HepG2 (cell line): ENCODE results near the gene ANKRD52. TPM values are rescaled to one million over a fixed set of nuclear protein-coding genes. Genes with fewer than 3 reads are reported as not detected.

Source experiments
- AHR ChIP-seq: IDR thresholded peaks from 2 replicates; pipeline ENCODE4 v1.6.1; 2018; ENCODE audit warnings: missing genetic modification reagents, missing compliant biosample characterization
- ARID3A ChIP-seq: IDR thresholded peaks from 2 replicates; pipeline ENCODE4 v1.6.1; 2012; ENCODE audit warnings: low read depth, low read length, improper control_type of control experiment
- ATF3 ChIP-seq: sonication (generic); formaldehyde crosslinking; IDR thresholded peaks from 2 replicates; pipeline ENCODE4 v1.4.0; 2020; ENCODE audit warnings: missing genetic modification reagents
- ATRX ChIP-seq: sonication (generic); formaldehyde crosslinking; IDR thresholded peaks from 2 replicates; pipeline ENCODE4 v1.4.0; 2020; ENCODE audit warnings: missing genetic modification reagents, borderline replicate concordance
- IRF1 ChIP-seq: sonication (generic); formaldehyde crosslinking; IDR thresholded peaks from 2 replicates; pipeline ENCODE4 v1.4.0; 2020; ENCODE audit warnings: low read depth, mild to moderate bottlenecking, missing genetic modification reagents
- KMT2A ChIP-seq: sonication (generic); formaldehyde crosslinking; IDR thresholded peaks from 2 replicates; pipeline ENCODE4 v1.4.0; 2020; ENCODE audit warnings: missing genetic modification reagents
- MED8 ChIP-seq: sonication (generic); formaldehyde crosslinking; IDR thresholded peaks from 2 replicates; pipeline ENCODE4 v1.8.1; 2023; ENCODE audit warnings: mild to moderate bottlenecking, missing genetic modification reagents; ENCODE audit not compliant: insufficient replicate concordance
- MXI1 ChIP-seq: IDR thresholded peaks from 3 replicates; pipeline ENCODE4 v1.6.1; 2012; ENCODE audit warnings: low read depth, low read length, inconsistent platforms, borderline replicate concordance
- NR2C2 ChIP-seq: sonication (generic); formaldehyde crosslinking; IDR thresholded peaks from 2 replicates; pipeline ENCODE4 v1.4.0; 2020; ENCODE audit warnings: missing genetic modification reagents, mild to moderate bottlenecking, moderate library complexity, borderline replicate concordance
- PAWR ChIP-seq: sonication (generic); formaldehyde crosslinking; IDR thresholded peaks from 2 replicates; pipeline ENCODE4 v1.4.0; 2020; ENCODE audit warnings: missing genetic modification reagents, mild to moderate bottlenecking, borderline replicate concordance
- RARG ChIP-seq: sonication (generic); formaldehyde crosslinking; IDR thresholded peaks from 2 replicates; pipeline ENCODE4 v1.4.0; 2020; ENCODE audit warnings: low read depth, mild to moderate bottlenecking, missing genetic modification reagents
- RFX5 ChIP-seq: IDR thresholded peaks from 2 replicates; pipeline ENCODE4 v1.6.1; 2011; ENCODE audit warnings: low read depth, low read length, improper control_type of control experiment
- SAP130 ChIP-seq: IDR thresholded peaks from 2 replicates; pipeline ENCODE4 v1.6.1; 2016; ENCODE audit warnings: low read depth
- SCMH1 ChIP-seq: sonication (generic); formaldehyde crosslinking; IDR thresholded peaks from 2 replicates; pipeline ENCODE4 v1.9.0; 2021; ENCODE audit warnings: missing genetic modification reagents, mild to moderate bottlenecking, borderline replicate concordance
- ZFP36L2 ChIP-seq: sonication (generic); formaldehyde crosslinking; IDR thresholded peaks from 2 replicates; pipeline ENCODE4 v1.4.0; 2020; ENCODE audit warnings: missing genetic modification reagents
- ZNF549 ChIP-seq: sonication (generic); formaldehyde crosslinking; IDR thresholded peaks from 2 replicates; pipeline ENCODE4 v1.5.0; 2020; ENCODE audit warnings: missing genetic modification reagents
- ZNF574 ChIP-seq: sonication (generic); formaldehyde crosslinking; IDR thresholded peaks from 2 replicates; pipeline ENCODE4 v1.4.0; 2020; ENCODE audit warnings: missing genetic modification reagents
- ZNF691 ChIP-seq: sonication (generic); formaldehyde crosslinking; IDR thresholded peaks from 2 replicates; pipeline ENCODE4 v1.4.0; 2020; ENCODE audit warnings: missing genetic modification reagents, low read depth, mild to moderate bottlenecking, borderline replicate concordance
- ZNF724P ChIP-seq: sonication (generic); formaldehyde crosslinking; IDR thresholded peaks from 2 replicates; pipeline ENCODE4 v1.8.0; 2022; ENCODE audit warnings: missing genetic modification reagents, borderline replicate concordance
- ZNF770 ChIP-seq: sonication (generic); formaldehyde crosslinking; IDR thresholded peaks from 2 replicates; pipeline ENCODE4 v1.5.0; 2020; ENCODE audit warnings: mild to moderate bottlenecking, missing genetic modification reagents
- ZSCAN31 ChIP-seq: sonication (generic); formaldehyde crosslinking; IDR thresholded peaks from 2 replicates; pipeline ENCODE4 v1.5.0; 2020; ENCODE audit warnings: low read depth, mild to moderate bottlenecking, missing genetic modification reagents
- polyA plus RNA-seq, 8 experiments: library from polyadenylated mRNA; depleted of rRNA in 3 of 8; stranded (reverse) in 7 of 8; unstranded in 1 of 8; fragments of >200 nt; fragmentation: Illumina TruSeq in 4 of 8; extraction: Trizol in 4 of 8; gene quantifications; 2 replicates each; pipeline versions ENCODE4 v1.2.1 to v1.2.3, GENCODE V29; 2011 to 2016; ENCODE audit warnings: low read depth in 4 of 8, missing spikeins in 1 of 8, mixed read lengths in 1 of 8; ENCODE audit not compliant: insufficient read depth in 1 of 8
- total RNA-seq, 5 experiments: library from RNA; depleted of rRNA; stranded (reverse); fragments of >200 nt; fragmentation: Illumina TruSeq; extraction: Trizol; gene quantifications; 2 replicates each; pipeline ENCODE4 v1.2.3, GENCODE V29; 2016; ENCODE audit warnings: low read depth in 1 of 5

The ANKRD52 gene
- total and polyA plus RNA-seq, 2 of the 13 experiments (the other 11 are each of a cell fraction or from before 2014, with no cell fraction given) = 7.8 to 9.2 TPM

GRCh38 chr12:56206452-56207166, 51.6 kb downstream of the ANKRD52 start (continued):
- TF ChIP-seq AHR (CRISPR knock-in tag) = no peak
- TF ChIP-seq ZSCAN31 (CRISPR knock-in tag) = no peak
- TF ChIP-seq SCMH1 (CRISPR knock-in tag) = no peak
- no peak for TF ChIP-seq ARID3A
- no peak for TF ChIP-seq ZFP36L2 (CRISPR knock-in tag)
- TF ChIP-seq ZNF549 (CRISPR knock-in tag) = no peak
- no peak for TF ChIP-seq ZNF770 (CRISPR knock-in tag)
- TF ChIP-seq NR2C2 (CRISPR knock-in tag) = no peak
- no peak for TF ChIP-seq MED8 (CRISPR knock-in tag)
- no peak for TF ChIP-seq ZNF724P (CRISPR knock-in tag)
- no peak for TF ChIP-seq PAWR (CRISPR knock-in tag)
- TF ChIP-seq IRF1 = no peak
- TF ChIP-seq MXI1 = no peak
- TF ChIP-seq ZNF691 (CRISPR knock-in tag) = no peak
- TF ChIP-seq ZNF574 (CRISPR knock-in tag) = 0 out of 2 replicates have a peak, but pooled peaks have one; percentile 20
- TF ChIP-seq ATF3 (CRISPR knock-in tag) = no peak
- TF ChIP-seq RFX5 = no peak
- no peak for TF ChIP-seq ATRX
- TF ChIP-seq RARG (CRISPR knock-in tag) = no peak
- 0 out of 2 replicates have a peak, but pooled peaks have one; percentile 35 for TF ChIP-seq SAP130
- no peak for TF ChIP-seq KMT2A (CRISPR knock-in tag)
